ENCODE results near the gene LGALS3. TPM values are rescaled to one million over a fixed set of nuclear protein-coding genes. Genes with fewer than 3 reads are reported as not detected.

The LGALS3 gene
- polyA plus RNA-seq, 2 of the 4 experiments (the other 2 are of a cell fraction), result 60.2 to 61.0 TPM

GRCh38 chr14:55102141-55102621 is 26.9 kb upstream of the LGALS3 start:
- peak overlapping the region; percentile 82 for H3K4me2 ChIP-seq
- peak; percentile 69 to 76 for ATAC-seq
- TF ChIP-seq SREBF2 (IDR thresholded peaks at IDR 0.05) (no peak), TP53 (CRISPR knock-in tag; IDR thresholded peaks at IDR 0.05) (no peak), ZC3H11A (IDR thresholded peaks at IDR 0.05) (no peak), ATOH8 (CRISPR knock-in tag; IDR thresholded peaks at IDR 0.05; ENCODE audit: low read depth) (no peak), MYC (IDR thresholded peaks at IDR 0.05; ENCODE audit: borderline replicate concordance, low read length) (0 out of 2 replicates have a peak, but pooled peaks have one; percentile 16), FOSL2 (IDR thresholded peaks at IDR 0.05) (no peak), FOSL2 (CRISPR knock-in tag; IDR thresholded peaks at IDR 0.05) (0 out of 2 replicates have a peak, but pooled peaks have one; percentile 31), BCL3 (IDR thresholded peaks at IDR 0.05) (no peak), CEBPB (IDR thresholded peaks at IDR 0.05) (peak in 1 of 2 experiments; percentile 51; a peak in 1 of 4 replicates), REST (IDR thresholded peaks at IDR 0.05) (no peak), GATA3 (IDR thresholded peaks at IDR 0.05; ENCODE audit: borderline replicate concordance) (peak; percentile 36; the same call in 1 of the 2 replicates), MAX (IDR thresholded peaks at IDR 0.05) (peak; percentile 73)
- POLR2A ChIA-PET, result interaction anchor here (1.4 to 3.4 kb wide), 3 partner anchors 20 to 51 kb away, joined by 6 to 63 read pairs (median 12); partner anchors contain the start of genes LGALS3 and MAPK1IP1L
- DNase-seq (ENCODE audit: low read depth in 1 of 2, low spot score in 1 of 2), result peak; percentile 62 to 84
- CTCF ChIA-PET, result interaction anchor here (0.7 to 5.2 kb wide), 7 partner anchors 10 to 58 kb away, joined by 3 to 34 read pairs (median 6); partner anchors contain the start of gene MAPK1IP1L
- peak overlapping the region; percentile 33; the same call in 2 of the 3 replicates for H3K4me3 ChIP-seq
- 9% methylated on average over 7 of the region's 7 CpGs for WGBS (ENCODE audit: missing lambda C conversion rate)
- peak; percentile 32 for FAIRE-seq
- peak overlapping the region; percentile 91 to 93 for H3K27ac ChIP-seq
- peaks cover 27% of the 10 kb centered on the region for H3K4me1 ChIP-seq
- peaks cover 11% of the 10 kb centered on the region for H3K9me3 ChIP-seq

- CTCF ChIA-PET, result interaction anchor here (0.6 to 5.2 kb wide), 11 partner anchors 11 to 62 kb away, joined by 3 to 34 read pairs (median 4); partner anchors contain the start of gene MAPK1IP1L
- DNase-seq (ENCODE audit: low read depth in 1 of 2, low spot score in 1 of 2) (peak; percentile 92 to 96), FAIRE-seq (no peak), ATAC-seq (peak; percentile 93 to 95)
- Histone ChIP-seq H3K4me1 (peaks cover 37% of the 10 kb centered on the region), H3K4me3 (peak overlapping the region; percentile 33), H3K9me3 (peaks cover 11% of the 10 kb centered on the region), H3K4me2 (peak overlapping the region; percentile 82), H3K27ac (peak overlapping the region; percentile 91 to 93)
- TF ChIP-seq JUN (IDR thresholded peaks at IDR 0.05) (peak; percentile 65 to 73; a peak in 4 of 5 replicates), MAZ (IDR thresholded peaks at IDR 0.05; ENCODE audit: borderline replicate concordance, low read depth, low read length) (no peak), CEBPB (IDR thresholded peaks at IDR 0.05) (peak in 1 of 2 experiments; percentile 32; a peak in 1 of 4 replicates), MAFK (IDR thresholded peaks at IDR 0.05; ENCODE audit: partially characterized antibody) (peak; percentile 39), CBX8 (IDR thresholded peaks at IDR 0.05) (no peak), ESRRA (IDR thresholded peaks at IDR 0.05; ENCODE audit: borderline replicate concordance, low read length) (no peak), ATOH8 (CRISPR knock-in tag; IDR thresholded peaks at IDR 0.05; ENCODE audit: low read depth) (peak; percentile 56; the same call in 1 of the 2 replicates), FOSL2 (IDR thresholded peaks at IDR 0.05) (peak; percentile 65; the same call in 1 of the 2 replicates), FOSL2 (CRISPR knock-in tag; IDR thresholded peaks at IDR 0.05) (peak; percentile 92), GATA3 (IDR thresholded peaks at IDR 0.05; ENCODE audit: borderline replicate concordance) (peak; percentile 48; the same call in 1 of the 2 replicates), ZNF302 (CRISPR knock-in tag; IDR thresholded peaks at IDR 0.05) (peak; percentile 57; the same call in 1 of the 2 replicates), POLR2A (IDR thresholded peaks at IDR 0.05; ENCODE audit: low read length) (0 out of 2 replicates have a peak, but pooled peaks have one; percentile 19), MAX (IDR thresholded peaks at IDR 0.05) (peak; percentile 91), JUNB (IDR thresholded peaks at IDR 0.05) (0 out of 2 replicates have a peak, but pooled peaks have one; percentile 16)
- POLR2A ChIA-PET, result interaction anchor here (0.8 to 3.4 kb wide), 8 partner anchors 14 to 89 kb away, joined by 3 to 63 read pairs (median 4); partner anchors contain the start of genes DLGAP5, LGALS3 and MAPK1IP1L
- WGBS (ENCODE audit: missing lambda C conversion rate), result 2% methylated on average over 6 of the region's 13 CpGs
These were observed 25.9 kb upstream of the LGALS3 start for GRCh38 chr14:55103005-55103640.
